Fibroblast of lung (primary cell): ENCODE measurements around the gene TPI1.

Experiments
- CTCF ChIP-seq, 2 donors: IDR thresholded peaks in 1 of 2; conservative IDR thresholded peaks in 1 of 2; 1 replicate in 1 of 2; 2 replicates in 1 of 2; pipeline ENCODE4 v1.5.1; 2011 to 2012; ENCODE audit warnings: low read length in 2 of 2, control low read depth in 1 of 2, inconsistent platforms in 1 of 2, low read depth in 1 of 2, mild to moderate bottlenecking in 1 of 2
- EZH2 ChIP-seq: IDR thresholded peaks from 2 replicates; pipeline ENCODE4 v1.5.1; 2012; ENCODE audit warnings: low read length, control low read depth, mild to moderate bottlenecking; ENCODE audit errors: missing control alignments

- TF ChIP-seq EZH2 (no peak), CTCF (conservative IDR thresholded peaks at IDR 0.05 in 1 of 2, IDR thresholded peaks at IDR 0.05 in 1 of 2; ENCODE audit: low read depth in 1 of 2, low read length in 2 of 2) (no peak)
Measured at GRCh38 chr12:6860942-6861341, 6.4 kb upstream of the TPI1 start.
